Gastrocnemius medialis (tissue), 4 donors: ENCODE measurements around the gene GPR55.

Experiments
- CTCF ChIP-seq, 5 experiments: fragments of 450-650 bp in 3 of 5; fragments of 200-600 bp in 2 of 5; sonication (generic) in 2 of 5; IDR thresholded peaks in 4 of 5; conservative IDR thresholded peaks in 1 of 5; 1 replicate in 4 of 5; 2 replicates in 1 of 5; pipeline ENCODE4 v1.5.1; 2016 to 2019; ENCODE audit warnings: antibody characterized with exemption in 5 of 5, mild to moderate bottlenecking in 3 of 5, moderate library complexity in 3 of 5
- POLR2A ChIP-seq, 2 donors: fragments of 450-650 bp; IDR thresholded peaks; one replicate each; pipeline ENCODE4 v1.6.1; 2017; ENCODE audit warnings: antibody characterized with exemption in 2 of 2, mild to moderate bottlenecking in 2 of 2, moderate library complexity in 2 of 2

- TF ChIP-seq CTCF (IDR thresholded peaks at IDR 0.05 in 4 of 5, conservative IDR thresholded peaks at IDR 0.05 in 1 of 5): no peak
- TF ChIP-seq POLR2A (IDR thresholded peaks at IDR 0.05): no peak
Observed at GRCh38 chr2:230899786-230900185, 25.3 kb downstream of the GPR55 start.
